KOPT-K1 (cell line): ENCODE measurements around the gene USP1.

ENCODE experiments used
- H3K27ac ChIP-seq: fragments of 200-600 bp; sonication (generic); 2 replicates; pipeline ENCODE4 v1.5.1; 2016; ENCODE audit warnings: antibody characterized with exemption, mild to moderate bottlenecking, low read depth, low read length; ENCODE audit not compliant: poor library complexity, severe bottlenecking
- H3K36me3 ChIP-seq: fragments of 200-600 bp; sonication (generic); 2 replicates; pipeline ENCODE4 v1.5.1; 2017; ENCODE audit warnings: antibody characterized with exemption, mild to moderate bottlenecking, low read length, moderate library complexity; ENCODE audit not compliant: insufficient read depth
- H3K9me3 ChIP-seq: fragments of 200-600 bp; sonication (generic); 2 replicates; pipeline ENCODE4 v1.5.1; 2017; ENCODE audit warnings: antibody characterized with exemption, low read length, mild to moderate bottlenecking; ENCODE audit not compliant: insufficient read depth, poor library complexity, severe bottlenecking

The USP1 gene

DNA sequence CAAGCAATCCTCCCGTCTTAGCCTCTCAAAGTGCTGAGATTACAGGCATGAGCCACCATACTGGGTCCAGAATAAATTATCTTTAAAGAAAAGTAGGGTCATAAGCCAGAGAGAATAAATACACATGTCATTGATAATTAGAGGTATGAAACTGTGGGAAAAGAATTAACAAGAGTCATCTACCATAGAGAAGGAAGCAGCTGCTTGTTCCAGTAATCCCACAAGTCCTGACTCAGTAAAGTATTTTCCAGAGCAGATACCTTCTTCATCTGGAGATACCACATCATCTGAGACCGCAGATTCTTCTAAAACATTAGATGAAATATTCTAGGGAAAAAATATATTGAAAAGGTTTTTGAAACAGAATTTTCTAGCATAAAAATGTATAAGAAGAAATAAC, 55.7 kb downstream of the USP1 start:
- Histone ChIP-seq H3K27ac (no peak overlapping the region), H3K9me3 (no peaks in the 10 kb centered on the region), H3K36me3 (peaks cover 12% of the 10 kb centered on the region)

DNA sequence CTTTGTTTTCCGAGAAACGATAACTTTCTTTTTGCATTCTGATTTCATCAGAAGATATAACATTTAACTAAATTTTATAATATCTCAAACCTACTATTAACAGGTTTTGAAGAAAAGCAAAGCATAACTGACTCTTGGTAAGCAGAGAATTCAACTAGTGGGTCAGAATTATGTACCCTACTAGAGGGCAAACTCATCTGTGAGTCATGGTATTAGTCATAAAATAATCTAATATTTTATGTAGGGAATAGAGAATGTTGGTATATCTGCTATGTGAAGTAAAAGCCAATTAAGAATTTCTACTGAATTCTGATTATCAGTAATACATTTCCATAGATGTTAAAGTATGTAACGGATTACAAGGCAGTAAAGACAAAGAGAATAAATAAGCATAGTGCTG, 56.8 kb downstream of the USP1 start:
- no peak overlapping the region for H3K27ac ChIP-seq
- no peaks in the 10 kb centered on the region for H3K9me3 ChIP-seq
- peaks cover 11% of the 10 kb centered on the region for H3K36me3 ChIP-seq

DNA sequence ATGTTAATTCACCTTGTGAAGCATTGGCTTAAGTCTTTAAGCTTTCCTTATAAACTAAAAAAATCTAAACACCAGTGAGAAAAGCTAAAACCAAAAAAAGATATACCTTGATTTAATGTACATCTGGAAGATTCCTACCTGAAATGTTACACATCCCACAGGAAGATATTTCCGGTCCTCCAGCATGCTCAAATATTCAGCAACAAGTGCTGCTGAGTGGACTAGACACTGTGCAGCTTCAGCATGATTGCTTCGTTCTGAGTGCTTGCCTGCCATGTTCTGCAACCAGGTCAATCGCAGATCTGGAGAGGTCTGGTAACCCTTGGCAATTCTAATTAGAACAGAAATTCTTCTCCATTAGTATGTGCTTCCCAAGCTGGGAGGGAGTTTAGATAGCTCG, 57.3 kb downstream of the USP1 start:
- H3K9me3 ChIP-seq, result no peaks in the 10 kb centered on the region
- H3K27ac ChIP-seq, result no peak overlapping the region
- H3K36me3 ChIP-seq, result peaks cover 9% of the 10 kb centered on the region

DNA sequence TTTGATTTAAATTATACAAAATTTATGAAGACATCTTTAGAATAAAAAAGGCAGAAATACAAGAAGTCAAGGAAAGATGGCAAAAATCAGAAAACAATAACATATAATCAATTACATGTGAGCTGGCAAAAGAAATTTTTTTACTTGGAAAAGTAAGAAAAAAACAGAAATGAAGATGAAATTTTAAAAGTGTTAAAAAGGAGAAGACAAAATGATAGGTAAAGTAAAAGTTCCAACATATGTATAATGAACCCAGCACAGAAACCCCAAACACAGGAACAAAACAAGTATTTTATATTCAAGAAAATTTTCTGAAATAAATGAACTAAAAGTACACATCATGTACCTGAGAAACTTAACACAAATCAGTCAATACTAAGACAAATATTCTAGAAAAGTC, 63.4 kb downstream of the USP1 start:
- Histone ChIP-seq H3K27ac (no peak overlapping the region), H3K36me3 (no peaks in the 10 kb centered on the region), H3K9me3 (no peaks in the 10 kb centered on the region)
